Measurements from ENCODE around the gene ALS2.

DNA sequence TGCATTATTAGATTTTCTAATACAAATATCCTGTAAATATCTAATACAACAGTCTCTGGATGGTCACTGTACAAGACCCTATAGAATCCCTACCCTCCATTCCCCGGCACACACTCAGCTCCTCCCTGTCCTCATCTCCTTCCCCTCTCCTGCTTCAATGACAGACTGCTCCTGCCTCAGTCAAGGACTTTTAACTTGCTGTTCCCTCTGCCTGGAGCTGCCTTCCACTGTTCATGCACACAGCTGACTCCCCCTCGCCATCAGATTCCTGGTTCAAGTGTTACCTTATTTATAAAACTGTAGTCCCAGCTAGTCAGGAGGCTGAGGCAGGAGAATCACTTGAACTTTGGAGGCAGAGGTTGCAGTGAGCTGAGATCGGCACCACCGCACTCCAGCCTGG lies 28.9 kb upstream of the ALS2 start:
- TF ChIP-seq, protein P1, sequence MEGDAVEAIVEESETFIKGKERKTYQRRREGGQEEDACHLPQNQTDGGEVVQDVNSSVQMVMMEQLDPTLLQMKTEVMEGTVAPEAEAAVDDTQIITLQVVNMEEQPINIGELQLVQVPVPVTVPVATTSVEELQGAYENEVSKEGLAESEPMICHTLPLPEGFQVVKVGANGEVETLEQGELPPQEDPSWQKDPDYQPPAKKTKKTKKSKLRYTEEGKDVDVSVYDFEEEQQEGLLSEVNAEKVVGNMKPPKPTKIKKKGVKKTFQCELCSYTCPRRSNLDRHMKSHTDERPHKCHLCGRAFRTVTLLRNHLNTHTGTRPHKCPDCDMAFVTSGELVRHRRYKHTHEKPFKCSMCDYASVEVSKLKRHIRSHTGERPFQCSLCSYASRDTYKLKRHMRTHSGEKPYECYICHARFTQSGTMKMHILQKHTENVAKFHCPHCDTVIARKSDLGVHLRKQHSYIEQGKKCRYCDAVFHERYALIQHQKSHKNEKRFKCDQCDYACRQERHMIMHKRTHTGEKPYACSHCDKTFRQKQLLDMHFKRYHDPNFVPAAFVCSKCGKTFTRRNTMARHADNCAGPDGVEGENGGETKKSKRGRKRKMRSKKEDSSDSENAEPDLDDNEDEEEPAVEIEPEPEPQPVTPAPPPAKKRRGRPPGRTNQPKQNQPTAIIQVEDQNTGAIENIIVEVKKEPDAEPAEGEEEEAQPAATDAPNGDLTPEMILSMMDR (conservative IDR thresholded peaks at IDR 0.05; ENCODE audit: low read length) = no peak
- TF ChIP-seq EZH2phosphoT487 (IDR thresholded peaks at IDR 0.05; ENCODE audit: borderline replicate concordance, low read depth, low read length) = no peak
